HG03045 (cell line): Measurements from ENCODE around the gene CTCFL.
"Not testable (repeated sequence)": the region's sequence is repeated elsewhere in the genome, so short reads cannot be mapped to it uniquely, and the experiment has no call there.

Source experiments
- ATAC-seq: cut with Tn5 transposase; IDR thresholded peaks from one replicate; pipeline ENCODE4 v1.9.1; 2021; ENCODE audit warnings: mild to moderate bottlenecking, moderate library complexity; ENCODE audit not compliant: unreplicated experiment

CTCFL gene

GRCh38 chr20:57483287-57484050 is 41.5 kb downstream of the CTCFL start:
- ATAC-seq = no peak

DNA sequence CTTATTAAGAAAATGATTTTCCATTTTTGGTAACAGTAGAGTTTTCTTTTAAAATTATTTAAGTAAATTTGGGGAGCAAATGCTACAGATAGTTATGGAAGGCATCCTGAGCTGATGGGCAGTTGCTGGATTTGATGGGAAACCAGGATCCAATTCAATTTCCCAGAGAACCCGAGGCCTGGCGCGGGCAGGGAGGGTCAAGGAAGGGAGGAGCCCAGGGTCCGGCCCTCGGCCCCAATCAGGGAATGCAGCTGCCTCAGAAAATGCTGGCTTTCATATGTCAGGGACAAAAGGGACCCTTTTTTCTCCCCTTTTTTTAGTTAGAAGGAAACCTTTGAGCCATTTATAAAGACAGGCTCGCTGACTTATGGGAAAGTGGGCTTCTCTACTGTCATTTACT is 42.1 kb downstream of the CTCFL start:
- no peak for ATAC-seq

DNA sequence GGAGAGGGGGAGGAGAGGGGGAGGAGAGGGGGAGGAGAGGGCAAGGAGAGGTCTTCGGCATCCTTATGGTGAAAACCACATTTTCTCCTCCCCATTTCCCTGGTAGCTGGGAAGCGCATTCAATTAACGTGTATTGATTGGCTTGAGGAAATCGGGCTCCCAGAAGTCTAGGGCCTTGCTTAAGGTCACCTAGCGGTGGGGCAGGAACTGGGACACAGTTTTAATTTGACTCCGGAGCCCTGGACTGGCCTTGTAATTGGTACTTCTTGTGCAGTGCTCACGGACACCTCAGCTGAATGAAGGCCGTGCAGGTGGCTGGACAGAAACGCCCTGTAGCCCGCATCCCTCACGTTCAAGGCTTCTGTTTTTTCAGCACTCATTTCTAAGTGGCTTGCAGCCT is 42.8 kb downstream of the CTCFL start:
- no peak for ATAC-seq

DNA sequence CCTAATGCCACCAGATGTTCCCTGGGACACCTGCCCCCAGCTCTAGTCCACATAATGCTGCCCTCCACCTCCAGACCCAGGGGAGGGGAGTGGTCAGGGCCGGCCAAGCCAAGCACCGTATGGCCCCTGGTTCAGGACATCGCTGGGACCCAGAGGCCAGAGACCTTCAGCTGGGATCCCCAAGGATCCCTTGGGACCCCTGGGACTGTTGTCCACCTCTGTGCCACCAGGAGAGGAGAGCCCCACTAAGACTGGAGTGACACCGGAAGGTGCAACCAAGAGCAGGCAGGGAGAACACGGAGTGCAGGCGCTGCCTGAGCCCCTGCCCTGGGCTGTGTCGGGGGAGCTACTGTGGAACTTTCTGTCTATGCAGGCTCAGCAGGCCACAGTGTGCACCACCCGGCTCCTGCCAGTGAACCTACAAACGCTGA is 43.6 kb downstream of the CTCFL start:
- ATAC-seq = no peak

DNA sequence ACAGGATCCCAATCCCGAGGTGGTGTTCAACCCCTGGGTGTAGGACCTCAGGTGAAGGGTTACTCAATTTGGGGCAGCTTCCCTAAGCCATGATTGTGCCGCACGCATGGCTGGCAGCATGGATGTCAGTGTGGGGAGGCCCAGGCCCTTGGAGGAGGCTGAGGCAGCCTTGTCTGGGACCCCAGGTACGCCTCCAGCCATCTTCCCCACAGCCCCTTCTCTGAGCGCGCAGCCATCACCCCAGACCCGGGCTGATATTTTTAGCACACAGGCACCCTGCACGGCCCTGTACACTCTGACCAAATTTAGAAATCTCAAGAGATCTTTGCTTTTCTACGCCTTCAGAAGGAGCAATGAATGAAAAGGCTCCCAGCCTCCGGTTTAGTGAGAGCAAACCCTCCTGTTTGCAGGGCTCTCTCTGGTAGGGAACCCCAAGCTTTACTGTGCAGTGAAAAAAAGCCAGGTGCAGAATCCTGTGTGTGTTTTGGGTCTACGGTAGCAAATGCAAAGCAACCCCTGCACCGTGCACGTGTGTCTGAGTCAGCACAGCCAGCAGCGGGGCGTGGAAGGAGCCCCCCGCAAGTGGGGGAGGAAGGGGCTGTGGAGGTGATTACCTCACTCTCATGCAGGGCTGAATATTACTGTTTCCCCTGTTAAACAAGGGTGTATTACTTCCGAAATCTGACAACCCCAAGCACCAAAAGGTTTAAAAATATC is 44.3 kb downstream of the CTCFL start:
- ATAC-seq = peak; percentile 62

DNA sequence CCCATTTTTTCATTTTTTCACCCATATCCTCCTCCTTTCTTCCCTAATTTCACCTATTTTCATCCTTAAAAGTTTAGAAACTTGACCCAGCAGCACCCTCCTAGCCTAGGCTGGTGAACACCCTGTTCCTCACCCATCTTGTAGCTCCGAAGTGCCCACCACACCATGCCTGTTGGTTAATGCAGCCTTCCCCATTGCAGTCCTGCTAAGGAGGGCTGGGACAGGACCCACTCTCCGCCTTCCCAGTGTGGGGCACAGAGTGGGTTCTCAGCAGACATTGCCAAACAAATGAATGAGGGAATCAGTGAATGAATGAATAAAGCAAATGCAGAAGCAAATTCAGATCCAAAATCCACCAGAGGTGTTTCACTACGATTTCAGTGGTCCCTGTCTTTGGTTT is 45.7 kb downstream of the CTCFL start:
- ATAC-seq = no peak

- no peak for ATAC-seq
Observed at GRCh38 chr20:57478176-57478575, 46.8 kb downstream of the CTCFL start.

DNA sequence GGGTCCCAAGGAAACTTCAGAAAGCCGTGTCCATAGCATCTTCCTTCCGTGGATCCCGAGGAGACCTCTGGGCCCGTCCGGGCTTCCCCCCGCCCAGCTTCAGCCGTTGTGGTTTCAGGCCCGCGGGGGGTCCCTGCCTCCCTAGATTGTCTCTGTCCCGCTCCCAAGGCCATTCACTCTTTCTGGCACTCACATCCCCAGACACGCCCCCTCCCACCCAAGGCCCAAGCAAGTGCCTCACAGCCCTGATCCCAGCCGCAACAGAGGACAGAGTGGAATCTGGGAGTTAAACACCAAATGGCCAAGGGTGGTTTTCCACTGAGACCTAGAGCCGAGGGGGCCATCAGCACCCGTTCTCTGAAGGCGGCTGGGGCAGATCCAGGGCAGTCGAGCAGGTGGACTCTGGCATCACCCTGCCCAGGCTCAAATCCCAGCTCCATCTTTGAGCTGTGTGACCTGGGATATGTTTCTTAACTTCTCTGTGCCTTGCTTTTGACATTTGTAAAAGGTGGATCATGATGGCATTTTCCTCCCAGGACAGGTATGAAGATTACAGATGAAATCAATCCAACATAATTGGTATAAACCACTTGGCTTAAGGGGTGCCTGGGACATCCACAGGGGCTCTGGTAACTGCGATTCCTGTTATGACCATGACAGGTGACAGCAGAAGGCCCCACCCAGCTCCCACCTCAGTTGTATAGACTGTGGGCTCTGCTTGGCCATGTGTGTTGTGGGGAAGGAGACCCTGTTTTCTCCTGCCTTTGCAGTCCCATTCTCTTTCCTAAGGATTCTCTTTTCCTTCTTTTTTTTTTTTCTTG is 48.1 kb downstream of the CTCFL start:
- ATAC-seq = no peak

DNA sequence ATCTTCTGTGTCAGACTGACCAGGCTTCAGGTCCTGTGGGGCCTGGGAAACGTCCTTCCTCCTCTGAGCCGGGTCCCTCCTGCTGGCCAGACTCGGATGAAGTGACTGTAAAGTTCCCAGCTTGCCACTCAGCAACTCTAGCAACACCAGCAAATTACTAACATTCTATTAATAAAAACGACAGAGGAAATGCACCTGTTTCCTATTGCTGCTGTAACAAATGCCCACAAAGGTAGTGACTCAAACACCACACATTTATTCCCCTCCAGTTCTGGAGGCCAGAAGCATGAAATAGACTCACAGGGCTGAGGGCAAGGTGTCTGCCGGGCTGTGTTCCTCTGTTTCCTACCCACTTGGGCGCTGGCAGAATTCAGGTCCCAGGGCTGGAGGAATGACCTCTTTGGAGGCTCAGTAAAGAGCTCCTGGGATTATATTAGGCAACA is 48.8 kb downstream of the CTCFL start:
- no peak for ATAC-seq

GRCh38 chr20:57475388-57476083 is 49.4 kb downstream of the CTCFL start:
- no peak for ATAC-seq

DNA sequence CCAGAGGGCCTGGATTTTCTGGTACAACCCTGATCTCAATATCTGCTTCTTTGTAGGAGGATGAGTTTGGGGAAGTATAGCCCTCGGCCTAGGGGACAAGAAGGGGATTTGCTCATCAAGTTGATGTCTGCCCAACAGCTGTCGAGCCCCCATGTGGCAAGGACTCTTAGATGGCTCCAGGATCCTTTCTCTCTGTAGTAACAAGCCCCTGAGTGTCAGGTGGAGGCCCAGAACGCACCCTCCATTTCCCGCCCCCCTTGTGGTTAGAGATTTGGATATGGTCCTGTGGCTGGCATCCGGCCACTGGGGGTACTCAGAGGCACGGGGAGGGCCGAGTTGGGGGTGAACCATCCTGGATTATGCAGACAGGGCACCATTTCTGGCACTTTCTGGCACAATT is 50.1 kb downstream of the CTCFL start:
- ATAC-seq = no peak

DNA sequence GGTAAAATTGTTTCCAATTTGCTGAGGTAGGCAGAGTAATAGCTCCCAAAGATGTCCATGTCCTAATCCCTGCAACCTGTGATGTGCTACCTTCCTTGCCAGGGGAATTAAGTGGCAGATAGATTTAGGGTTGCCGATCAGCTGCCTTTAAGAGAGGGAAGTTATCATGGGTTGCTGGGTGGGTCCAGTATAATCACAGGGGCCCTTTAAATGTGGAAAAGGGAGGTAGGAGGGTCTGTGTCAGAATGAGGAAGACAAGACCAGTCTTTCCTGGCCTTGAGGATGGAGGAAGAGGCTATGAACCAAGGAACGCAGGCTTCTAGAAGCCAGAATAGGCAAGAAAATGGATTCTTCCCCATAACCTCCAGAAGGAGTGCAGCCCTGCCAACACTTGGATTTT is 50.7 kb downstream of the CTCFL start:
- no peak for ATAC-seq

- no peak for ATAC-seq
Observed at GRCh38 chr20:57473246-57474048, 51.5 kb downstream of the CTCFL start.

GRCh38 chr20:57472474-57472873 is 52.5 kb downstream of the CTCFL start:
- ATAC-seq = not testable (repeated sequence)

DNA sequence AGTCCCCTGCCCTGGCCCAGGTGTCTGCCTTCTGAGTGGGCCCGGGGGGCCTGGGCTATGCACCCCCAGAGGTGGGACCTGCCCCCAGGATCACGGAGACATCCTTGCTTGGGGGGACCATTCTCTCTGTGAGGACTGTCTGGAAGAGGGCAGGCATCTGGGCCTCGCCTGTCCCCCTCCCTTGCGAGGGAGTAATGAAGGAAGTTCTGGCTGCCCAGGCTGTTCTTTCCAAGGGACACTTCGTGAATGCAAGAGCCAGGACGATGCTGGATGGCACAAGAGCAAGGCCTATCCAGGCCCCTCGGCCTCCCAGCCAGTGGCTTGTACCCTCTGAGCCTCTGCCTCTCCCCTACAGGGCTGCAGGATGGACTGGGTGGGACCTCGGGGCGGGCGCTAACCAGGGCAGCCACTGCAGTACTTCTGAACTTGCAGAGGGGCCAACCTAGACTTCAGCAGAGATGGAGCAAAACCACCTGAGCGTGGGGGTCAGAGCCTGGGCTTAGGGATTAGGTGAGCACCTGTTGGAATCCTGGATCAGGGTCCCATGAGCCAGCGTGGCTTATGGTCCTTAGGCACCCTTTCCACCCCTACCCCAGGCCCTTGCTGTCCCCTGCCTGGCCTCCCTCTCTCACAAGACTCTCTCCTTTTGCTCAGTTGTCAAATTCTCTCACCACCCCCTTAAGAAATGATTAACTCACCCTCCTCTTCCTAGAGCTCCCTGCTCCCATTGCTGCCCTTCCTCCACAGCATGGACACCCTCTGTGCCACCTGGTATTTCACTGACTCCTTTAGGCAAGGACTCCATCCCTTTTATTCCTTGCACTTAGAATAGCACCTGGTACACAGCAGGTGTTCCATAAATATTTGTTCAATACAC is 53.2 kb downstream of the CTCFL start:
- ATAC-seq = no peak

DNA sequence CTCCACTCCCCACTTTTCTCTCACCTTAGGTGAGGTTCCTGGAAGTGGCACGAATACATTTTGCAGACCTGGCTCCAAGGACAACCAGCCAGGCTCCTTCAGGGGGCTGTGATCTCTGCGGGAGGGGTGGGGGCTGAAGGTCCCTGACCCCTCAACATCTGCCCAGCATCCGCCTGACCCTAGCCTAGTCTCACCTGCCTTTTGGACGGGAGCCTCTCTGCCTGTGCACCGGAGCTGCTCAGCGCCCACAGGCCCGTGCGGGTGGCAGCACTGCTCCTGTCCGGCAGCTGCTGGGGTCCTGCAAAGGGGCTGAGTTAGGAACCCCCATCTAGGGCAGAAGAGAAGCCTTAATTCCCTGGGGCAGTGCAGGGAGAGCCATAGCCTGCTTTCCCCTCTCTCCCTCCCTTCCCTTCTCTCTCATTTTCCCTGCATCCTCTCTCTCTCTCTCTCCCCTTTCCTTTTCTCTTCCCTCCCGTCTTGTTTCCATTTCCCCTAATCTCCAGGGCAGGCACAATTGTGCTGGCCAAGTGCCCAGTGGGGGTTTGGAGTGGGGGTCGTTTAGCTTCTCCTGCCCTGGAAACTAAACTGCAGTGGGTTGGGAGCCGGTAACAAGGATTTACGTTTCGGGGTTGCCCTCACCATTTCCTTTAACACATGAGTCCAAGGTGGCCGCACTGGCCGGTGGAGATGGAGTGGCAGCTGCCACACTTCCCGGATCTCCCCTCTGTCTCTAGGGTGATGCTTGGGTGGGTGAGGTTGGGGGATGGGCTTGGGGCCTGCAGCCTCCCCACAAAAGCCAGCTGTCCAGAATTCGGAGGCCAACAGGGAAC is 54.1 kb downstream of the CTCFL start:
- no peak for ATAC-seq

GRCh38 chr20:57470212-57470522 is 54.8 kb downstream of the CTCFL start:
- no peak for ATAC-seq

- ATAC-seq = no peak
Observed at GRCh38 chr20:57469418-57470211, 55.3 kb downstream of the CTCFL start.
